Measurements from ENCODE around the gene PLVAP. TPM values are rescaled to one million over a fixed set of nuclear protein-coding genes. Genes with fewer than 3 reads are reported as not detected.
A peak's percentile ranks its signal among the peaks of the same experiment; 100 is the strongest.

The PLVAP gene
- total and polyA plus RNA-seq, 12 donors = 27.9 to 381 (median 84.0) TPM

- TF ChIP-seq CTCF (IDR thresholded peaks at IDR 0.05) = no peak
- no peak for TF ChIP-seq POLR2A (IDR thresholded peaks at IDR 0.05)
- Histone ChIP-seq H3K36me3 (replicated peaks in 1 of 2) (peaks cover 0 to 40% of the 10 kb centered on the region in 2 donors), H3K4me3 (no peak overlapping the region), H3K4me1 (replicated peaks in 1 of 2) (peaks cover 0 to 9% of the 10 kb centered on the region in 2 donors), H3K27me3 (no peaks in the 10 kb centered on the region), H3K9me3 (replicated peaks in 1 of 3) (no peaks in the 10 kb centered on the region), H3K27ac (no peak overlapping the region)
- intact Hi-C loops (cut with DNase I) = no loop called here
- DNase-seq = no peak
- WGBS, 4 donors = 88 to 94% (median 90%) methylated on average over 38 to 40 of the region's 40 CpGs
Measured at GRCh38 chr19:17319473-17320238, 57.5 kb downstream of the PLVAP start.

GRCh38 chr19:17318966-17319365 is 58.2 kb downstream of the PLVAP start:
- Histone ChIP-seq H3K36me3 (replicated peaks in 1 of 2) (peaks cover 0 to 47% of the 10 kb centered on the region in 2 donors), H3K27me3 (no peaks in the 10 kb centered on the region), H3K4me1 (replicated peaks in 1 of 2) (peaks cover 0 to 9% of the 10 kb centered on the region in 2 donors), H3K4me3 (no peak overlapping the region), H3K27ac (no peak overlapping the region), H3K9me3 (replicated peaks in 1 of 3) (no peaks in the 10 kb centered on the region)
- no peak for DNase-seq
- WGBS, 4 donors = 80 to 93% (median 82%) methylated on average over 5 to 6 of the region's 6 CpGs
- intact Hi-C loops (cut with DNase I) = no loop called here
- TF ChIP-seq POLR2A (IDR thresholded peaks at IDR 0.05) (no peak), CTCF (IDR thresholded peaks at IDR 0.05) (no peak)

- TF ChIP-seq POLR2A (IDR thresholded peaks at IDR 0.05) (no peak), CTCF (IDR thresholded peaks at IDR 0.05) (no peak)
- Histone ChIP-seq H3K27me3 (no peaks in the 10 kb centered on the region), H3K4me1 (replicated peaks in 1 of 2) (peaks cover 28 to 31% of the 10 kb centered on the region in 2 donors), H3K36me3 (replicated peaks in 1 of 2) (peaks cover 0 to 37% of the 10 kb centered on the region in 2 donors), H3K4me3 (no peak overlapping the region), H3K27ac (no peak overlapping the region), H3K9me3 (replicated peaks in 1 of 3) (no peaks in the 10 kb centered on the region)
- 87 to 92% (median 91%) methylated on average over 10 to 19 of the region's 19 CpGs for WGBS, 4 donors
- intact Hi-C loops (cut with DNase I) = no loop called here
- no peak for DNase-seq
Measured at GRCh38 chr19:17314007-17314593, 63.0 kb downstream of the PLVAP start.

- TF ChIP-seq POLR2A (IDR thresholded peaks at IDR 0.05) (peak in 1 of 2 donors; percentile 3), CTCF (IDR thresholded peaks at IDR 0.05) (no peak)
- Histone ChIP-seq H3K27ac (peak overlapping the region in 4 of 5 donors; percentile 24 to 89 (median 71)), H3K9me3 (replicated peaks in 1 of 3) (no peaks in the 10 kb centered on the region), H3K36me3 (replicated peaks in 1 of 2) (peaks cover 0 to 32% of the 10 kb centered on the region in 2 donors), H3K4me3 (no peak overlapping the region), H3K4me1 (replicated peaks in 1 of 2) (peaks cover 28 to 31% of the 10 kb centered on the region in 2 donors), H3K27me3 (no peaks in the 10 kb centered on the region)
- intact Hi-C loops (cut with DNase I) = no loop called here
- 47 to 55% (median 54%) methylated on average over 10 to 20 of the region's 20 CpGs for WGBS, 4 donors
- peak in 3 of 7 donors; percentile 51 to 75 (median 66) for DNase-seq
Measured at GRCh38 chr19:17312189-17313113, 64.7 kb downstream of the PLVAP start.

Measured in adrenal gland (tissue), 12 donors.